GM12872 (cell line): ENCODE measurements around the gene PDE11A.

Experiments used
- CTCF ChIP-seq: IDR thresholded peaks from 3 replicates; pipeline ENCODE4 v1.5.1; 2011; ENCODE audit warnings: low read depth, mild to moderate bottlenecking, low read length, moderate library complexity; ENCODE audit not compliant: insufficient read depth

Gene PDE11A

GRCh38 chr2:178002038-178002437, 70.5 kb downstream of the PDE11A start:
- TF ChIP-seq CTCF: no peak

- TF ChIP-seq CTCF: no peak
Measured at GRCh38 chr2:177998996-177999395, 73.6 kb downstream of the PDE11A start.

- no peak for TF ChIP-seq CTCF
Measured at GRCh38 chr2:177998006-177998405, 74.6 kb downstream of the PDE11A start.

GRCh38 chr2:177992992-177993391, 79.6 kb downstream of the PDE11A start:
- no peak for TF ChIP-seq CTCF

- TF ChIP-seq CTCF: no peak
Measured at GRCh38 chr2:177989029-177989885, 83.3 kb downstream of the PDE11A start.

GRCh38 chr2:177984749-177985148, 87.8 kb downstream of the PDE11A start:
- TF ChIP-seq CTCF: no peak

GRCh38 chr2:177983183-177983788, 89.3 kb downstream of the PDE11A start:
- peak; percentile 83 for TF ChIP-seq CTCF
